ENCODE results near the gene IL1B. TPM values are rescaled to one million over a fixed set of nuclear protein-coding genes. Genes with fewer than 3 reads are reported as not detected.

IL1B gene
- total RNA-seq, 6 donors from 2014 or later: 0.59 to 27.4 (median 9.6) TPM

- peaks cover 12% of the 10 kb centered on the region in 4 donors for H3K4me1 ChIP-seq
- ATAC-seq (ENCODE audit: low FRiP score in 2 of 2): no peak
- no peaks in the 10 kb centered on the region for H3K27me3 ChIP-seq
- H3K4me3 ChIP-seq: no peak overlapping the region
- peaks cover 0 to 2% (median 0%) of the 10 kb centered on the region in 4 donors for H3K9me3 ChIP-seq
- 94 to 100% methylated on average over 3 of the region's 3 CpGs for WGBS, 2 donors
- TF ChIP-seq CTCF (IDR thresholded peaks at IDR 0.05): peak in 1 of 6 experiments; percentile 24
- no peak for TF ChIP-seq EP300 (IDR thresholded peaks at IDR 0.05)
- H3K27ac ChIP-seq: no peak overlapping the region
- DNase-seq: no peak
- no peaks in the 10 kb centered on the region for H3K36me3 ChIP-seq
Observed at GRCh38 chr2:112807233-112807807, 29.3 kb downstream of the IL1B start.

- Histone ChIP-seq H3K9me3 (peaks cover 0 to 2% (median 0%) of the 10 kb centered on the region in 4 donors), H3K36me3 (no peaks in the 10 kb centered on the region), H3K27ac (no peak overlapping the region), H3K4me1 (no peaks in the 10 kb centered on the region), H3K4me3 (no peak overlapping the region), H3K27me3 (no peaks in the 10 kb centered on the region)
- DNase-seq (no peak), ATAC-seq (ENCODE audit: low FRiP score in 2 of 2) (no peak)
- 89 to 90% methylated on average over 11 of the region's 11 CpGs for WGBS, 2 donors
- TF ChIP-seq POLR2AphosphoS5 (IDR thresholded peaks at IDR 0.05) (no peak), POLR2A (IDR thresholded peaks at IDR 0.05) (no peak), CTCF (IDR thresholded peaks at IDR 0.05) (no peak), EP300 (IDR thresholded peaks at IDR 0.05) (no peak)
Observed at GRCh38 chr2:112805542-112805941, 31.0 kb downstream of the IL1B start.

GRCh38 chr2:112803691-112804521 is 32.7 kb downstream of the IL1B start:
- H3K4me1 ChIP-seq: no peaks in the 10 kb centered on the region
- H3K36me3 ChIP-seq: no peaks in the 10 kb centered on the region
- no peak overlapping the region for H3K27ac ChIP-seq
- 74 to 81% methylated on average over 5 of the region's 5 CpGs for WGBS, 2 donors
- ATAC-seq (ENCODE audit: low FRiP score in 2 of 2): no peak
- peaks cover 0 to 2% (median 0%) of the 10 kb centered on the region in 4 donors for H3K9me3 ChIP-seq
- TF ChIP-seq POLR2AphosphoS5 (IDR thresholded peaks at IDR 0.05): no peak
- TF ChIP-seq POLR2A (IDR thresholded peaks at IDR 0.05): no peak
- TF ChIP-seq EP300 (IDR thresholded peaks at IDR 0.05): no peak
- no peak for TF ChIP-seq CTCF (IDR thresholded peaks at IDR 0.05)
- H3K4me3 ChIP-seq: no peak overlapping the region
- H3K27me3 ChIP-seq: no peaks in the 10 kb centered on the region
- no peak for DNase-seq

- H3K36me3 ChIP-seq: no peaks in the 10 kb centered on the region
- DNase-seq: no peak
- H3K9me3 ChIP-seq: no peaks in the 10 kb centered on the region
- TF ChIP-seq POLR2A (IDR thresholded peaks at IDR 0.05) (no peak), CTCF (IDR thresholded peaks at IDR 0.05) (no peak), EP300 (IDR thresholded peaks at IDR 0.05) (no peak), POLR2AphosphoS5 (IDR thresholded peaks at IDR 0.05) (no peak)
- no peak for ATAC-seq (ENCODE audit: low FRiP score in 2 of 2)
- H3K27ac ChIP-seq: no peak overlapping the region
- WGBS, 2 donors: 73 to 81% methylated on average over 4 of the region's 4 CpGs
- H3K4me1 ChIP-seq: no peaks in the 10 kb centered on the region
- no peak overlapping the region for H3K4me3 ChIP-seq
- no peaks in the 10 kb centered on the region for H3K27me3 ChIP-seq
Observed at GRCh38 chr2:112800881-112801583, 35.5 kb downstream of the IL1B start.

Data from upper lobe of left lung (tissue), 6 donors.